Embryonic facial prominence (tissue), 1 donor: ENCODE results near the gene CSDE1.
A peak's percentile ranks its signal among the peaks of the same experiment; 100 is the strongest.

ENCODE experiments used
- DNase-seq: peaks from one replicate; pipeline ENCODE4 v3.0.0-alpha.2; 2016; ENCODE audit errors: extremely low spot score

Gene CSDE1

DNA sequence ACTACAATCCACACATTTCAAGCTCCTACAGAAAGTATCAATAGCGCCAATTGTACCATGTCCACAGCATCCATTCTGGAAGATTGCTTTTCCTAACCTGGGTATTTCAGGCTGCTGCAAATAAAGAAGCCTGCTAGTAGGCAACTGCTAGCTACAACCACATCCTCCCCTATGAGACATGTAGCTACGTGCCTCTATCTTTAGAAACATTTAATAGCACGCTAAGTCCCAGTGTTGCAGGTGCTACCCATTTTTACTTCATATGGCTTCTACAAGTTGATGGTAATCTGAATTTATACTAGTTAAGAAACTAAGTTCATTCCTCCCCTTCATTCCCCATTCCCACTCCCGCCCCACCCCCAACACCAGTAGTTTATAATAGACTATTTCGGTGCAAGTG is 55.0 kb downstream of the CSDE1 start:
- DNase-seq = no peak

DNA sequence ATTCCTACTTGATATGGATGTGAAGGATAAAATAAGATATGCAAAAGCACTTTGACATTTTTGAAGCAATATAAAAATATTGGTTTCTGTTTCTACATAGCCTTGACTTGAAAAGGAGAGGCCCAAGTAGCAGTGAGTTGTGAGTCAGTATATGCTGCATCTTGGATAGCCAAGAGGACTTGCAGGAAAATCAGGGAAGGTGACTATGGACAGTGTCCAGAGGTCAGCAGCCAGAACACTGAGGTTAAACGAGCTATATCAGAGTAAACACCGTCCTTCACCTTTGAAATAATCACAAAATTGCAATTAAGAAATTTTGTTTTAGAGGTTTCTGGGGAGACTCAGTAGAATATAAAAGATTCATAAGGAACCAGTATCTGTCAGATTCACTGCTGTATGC is 55.9 kb downstream of the CSDE1 start:
- no peak for DNase-seq

DNA sequence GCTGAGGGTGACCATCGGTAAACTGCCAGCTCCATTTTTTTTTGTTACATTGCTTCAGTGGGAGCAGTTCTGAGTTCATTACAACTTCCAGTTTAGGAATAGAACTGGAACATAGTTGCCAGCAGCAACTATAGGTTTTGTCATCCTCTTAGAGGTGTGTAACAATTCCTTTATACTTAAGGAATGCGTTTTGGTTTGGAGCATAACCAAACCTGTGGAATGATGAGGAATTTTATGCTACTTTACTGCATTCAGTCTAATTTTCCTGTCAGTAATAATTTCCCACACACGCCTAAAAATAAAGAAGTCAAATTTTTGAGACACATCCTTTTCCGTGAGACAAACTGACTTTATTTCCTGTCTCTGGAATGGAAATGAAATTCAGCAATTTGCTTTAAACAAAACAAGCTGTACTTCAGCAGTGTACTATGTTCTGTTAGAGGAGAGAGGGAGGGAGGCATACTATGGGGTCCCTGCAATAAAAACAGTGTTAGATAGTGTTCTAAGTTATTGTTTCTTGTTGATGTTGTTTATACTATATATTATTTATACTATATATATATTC is 57.7 kb downstream of the CSDE1 start:
- no peak for DNase-seq

DNA sequence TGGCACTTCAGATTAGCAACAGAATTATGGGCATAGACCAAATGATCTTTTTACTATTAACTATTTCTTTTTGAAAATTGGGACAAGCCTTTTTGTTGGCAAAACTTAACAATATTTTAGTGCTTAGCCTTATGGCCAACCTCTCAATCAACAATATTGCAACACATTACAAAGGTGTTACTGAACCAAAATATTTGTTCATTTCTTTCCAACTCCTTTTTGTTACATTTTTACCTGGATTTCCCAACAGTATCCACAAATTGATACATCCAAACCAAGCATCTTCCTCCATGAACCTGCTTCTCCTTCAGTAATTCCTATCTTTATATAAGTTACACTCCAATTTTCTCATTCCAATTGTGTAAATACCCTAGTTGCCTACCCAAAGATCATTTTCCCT is 61.0 kb downstream of the CSDE1 start:
- no peak for DNase-seq

DNA sequence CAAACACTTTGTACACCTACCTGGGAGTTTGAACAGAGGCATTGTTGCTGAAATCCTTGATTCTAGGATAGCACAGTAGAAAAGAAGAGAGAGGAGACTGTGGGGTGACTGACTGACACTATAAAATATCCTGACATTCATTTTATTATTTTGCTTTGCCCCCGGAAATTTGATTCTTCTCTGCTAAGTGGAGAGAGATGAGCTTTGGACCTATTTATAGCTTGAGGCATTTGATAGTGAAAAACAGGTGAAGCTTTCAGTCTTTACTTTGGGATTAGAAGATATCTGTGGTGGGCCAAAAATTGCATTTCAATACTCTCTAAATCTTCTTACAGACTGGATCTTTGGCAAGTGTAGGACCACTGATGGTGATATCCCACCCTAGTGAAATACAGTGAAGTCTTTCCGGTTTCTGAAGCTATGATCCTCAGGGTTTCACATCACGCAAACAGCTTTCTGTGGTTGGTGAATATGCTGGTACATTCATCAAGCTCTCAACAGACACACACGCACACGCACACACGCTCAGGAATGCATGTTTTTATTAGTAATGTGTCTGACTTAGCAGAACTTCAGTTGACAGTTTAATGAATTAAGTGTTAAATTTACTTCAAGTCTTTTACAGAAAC is 62.2 kb downstream of the CSDE1 start, which contains the start of gene AMPD1:
Gene AMPD1, minus strand, starts transcription at position 117 of the 629 bp plus-strand sequence. Its CDS starts 75 bp downstream, at position 42.
- no peak for DNase-seq

DNA sequence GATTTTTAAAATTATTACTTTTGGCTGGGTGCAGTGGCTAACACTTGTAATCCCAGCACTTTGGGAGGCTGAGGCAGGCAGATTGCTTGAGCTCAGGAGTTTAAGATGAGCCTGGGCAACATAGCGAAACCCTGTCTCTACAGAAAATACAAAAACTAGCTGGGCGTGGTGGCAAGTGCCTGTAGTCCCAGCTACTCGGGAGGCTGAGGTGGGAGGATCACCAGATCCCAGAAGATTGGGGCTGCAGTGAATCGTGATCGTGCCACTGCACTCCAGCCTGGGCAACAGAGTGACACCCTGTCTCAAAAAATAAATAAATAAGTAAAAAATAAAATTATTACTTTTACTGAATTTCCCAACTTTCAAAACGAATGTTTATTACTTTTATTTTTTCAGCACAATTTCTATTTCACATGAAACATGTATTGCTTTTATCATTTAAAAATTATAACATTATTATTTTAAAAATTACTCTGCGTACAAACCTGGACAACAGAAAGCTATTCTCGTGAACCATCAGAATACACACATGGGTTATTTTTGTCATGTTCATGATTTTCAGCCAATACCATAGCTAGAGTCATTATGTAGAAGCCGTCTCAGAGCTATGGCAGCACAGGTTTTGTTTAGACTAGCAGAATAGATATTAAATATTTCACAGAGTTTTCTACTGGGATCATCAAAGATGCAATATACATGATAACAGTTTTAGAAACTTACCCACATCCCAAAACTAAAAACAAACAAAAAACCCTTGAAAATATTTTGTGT is 63.1 kb downstream of the CSDE1 start:
- DNase-seq = no peak

DNA sequence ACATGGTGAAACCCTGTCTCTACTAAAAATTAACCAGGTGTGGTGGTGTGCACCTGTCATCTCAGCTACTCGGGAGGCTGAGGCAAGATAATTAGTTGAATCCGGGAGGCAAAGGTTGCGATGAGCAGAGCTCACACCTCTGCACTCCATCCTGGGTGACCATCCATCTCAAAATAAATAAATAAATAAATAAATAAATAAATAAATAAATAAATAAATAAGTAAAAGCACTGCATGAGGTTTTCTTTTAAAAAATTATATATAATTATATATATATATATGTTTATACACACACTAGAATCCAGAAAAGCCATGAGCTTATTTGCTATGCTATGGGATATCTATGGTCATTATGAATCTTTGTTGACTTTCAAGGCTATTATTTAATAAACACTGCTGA is 64.8 kb downstream of the CSDE1 start:
- no peak for DNase-seq

DNA sequence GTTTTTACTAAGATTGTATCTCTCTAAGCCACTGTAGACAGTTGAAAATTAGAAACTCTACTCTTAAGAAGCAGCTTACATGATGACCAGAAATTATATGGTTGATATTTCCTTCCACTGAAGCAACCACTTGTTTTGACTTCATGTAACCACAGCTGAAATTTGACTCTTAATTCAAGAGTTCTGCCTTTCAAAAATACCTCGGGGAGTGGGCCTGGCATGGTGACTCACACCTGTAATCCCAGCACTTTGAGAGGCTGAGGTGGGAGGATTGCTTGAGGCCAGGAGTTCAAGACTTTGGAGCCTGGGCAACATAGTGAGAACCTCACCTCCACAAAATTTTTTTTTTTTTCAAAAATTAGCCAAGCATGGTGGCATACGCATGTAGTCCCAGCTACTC is 66.7 kb downstream of the CSDE1 start:
- DNase-seq = no peak

DNA sequence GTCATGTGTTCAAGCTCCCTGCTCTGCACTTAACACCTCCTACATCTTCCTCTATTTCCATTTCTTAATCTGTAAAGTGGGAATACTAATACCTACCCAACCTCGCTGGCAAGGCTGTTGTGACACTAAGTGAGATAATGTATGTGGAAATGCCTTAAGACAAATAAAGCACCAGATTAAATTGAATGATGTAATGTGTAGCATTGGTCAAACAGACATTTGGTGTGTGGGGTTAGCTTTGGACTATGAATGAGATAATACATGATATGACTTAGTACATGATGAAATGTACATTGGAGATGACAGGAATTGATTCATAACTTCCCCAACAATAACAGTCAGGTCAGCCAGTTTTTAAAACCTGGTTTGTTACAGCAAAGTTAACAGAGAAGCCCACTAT is 67.6 kb downstream of the CSDE1 start:
- DNase-seq = no peak

DNA sequence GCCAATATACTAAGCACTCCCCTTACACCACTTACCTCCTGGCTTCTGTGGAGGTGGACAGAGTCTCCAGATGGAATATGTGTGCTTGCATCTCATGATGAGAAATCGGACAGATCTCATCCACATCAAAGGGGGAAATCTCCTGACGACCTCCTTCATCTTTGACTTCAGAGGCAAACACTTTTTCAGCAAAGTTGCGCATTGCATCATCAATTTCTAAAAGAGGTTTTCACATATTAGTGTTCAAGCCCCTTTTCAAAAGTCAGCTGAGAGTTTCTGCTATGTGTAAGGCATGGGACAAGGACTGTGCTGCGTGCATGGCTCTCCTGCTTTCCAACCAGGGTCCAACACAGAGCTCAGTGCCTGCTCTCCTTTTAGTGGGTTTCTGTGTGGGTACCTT is 69.3 kb downstream of the CSDE1 start:
- no peak for DNase-seq

DNA sequence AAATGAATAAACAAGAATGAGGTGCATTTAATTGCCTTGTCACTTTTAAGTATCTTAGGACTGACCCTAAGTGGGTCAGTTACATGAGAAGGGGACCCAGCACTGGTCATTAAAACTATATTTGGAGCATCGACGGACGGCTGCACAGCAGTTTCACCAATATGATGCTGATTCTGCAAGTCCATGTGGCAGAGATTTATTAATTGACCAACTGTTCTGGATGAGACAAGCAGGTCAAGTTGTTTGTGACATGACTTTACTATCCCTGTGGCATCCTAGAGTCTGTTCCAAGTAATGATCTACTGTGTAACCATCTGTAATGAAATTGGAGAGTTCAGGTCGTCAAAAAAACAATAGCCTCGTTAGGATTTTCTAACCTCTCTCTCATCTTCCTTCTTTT is 71.9 kb downstream of the CSDE1 start:
- DNase-seq = no peak

DNA sequence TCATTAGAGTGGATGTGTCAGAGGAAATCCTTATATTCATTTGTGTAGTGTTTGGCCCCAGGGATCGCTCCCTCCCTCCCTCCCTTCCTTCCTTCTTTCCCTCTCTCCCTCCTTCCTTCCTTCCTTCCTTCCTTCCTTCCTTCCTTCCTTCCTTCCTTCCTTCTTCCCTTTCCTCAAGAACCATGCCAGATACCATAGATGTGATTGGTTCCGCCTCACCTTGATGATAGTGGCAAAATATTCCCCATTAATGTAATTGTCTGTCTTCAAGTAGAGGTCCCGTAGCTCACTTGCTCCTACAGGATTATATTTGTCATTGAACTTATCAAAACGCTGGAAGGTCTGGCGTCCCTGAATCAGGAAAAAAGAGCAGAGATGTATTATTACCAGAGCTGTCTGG is 80.1 kb downstream of the CSDE1 start:
- DNase-seq = no peak

DNA sequence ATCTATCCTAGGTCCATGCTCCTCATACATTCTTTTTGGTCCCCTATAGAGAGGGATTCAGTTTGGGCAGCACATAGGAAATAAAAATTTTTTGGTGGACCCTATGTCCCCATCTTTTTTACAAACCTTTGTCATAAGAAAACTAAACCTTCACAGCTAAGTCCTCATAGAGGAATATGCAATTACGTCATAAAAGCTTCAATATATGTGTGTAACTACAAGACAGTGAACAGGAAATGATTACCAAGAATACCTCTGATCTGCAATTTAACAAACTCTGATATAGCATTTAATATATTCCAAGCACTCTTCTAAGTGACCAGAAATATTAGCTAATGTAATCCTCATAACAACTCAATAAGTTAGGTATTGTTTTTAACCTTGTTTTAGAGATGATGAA is 81.7 kb downstream of the CSDE1 start:
- no peak for DNase-seq

DNA sequence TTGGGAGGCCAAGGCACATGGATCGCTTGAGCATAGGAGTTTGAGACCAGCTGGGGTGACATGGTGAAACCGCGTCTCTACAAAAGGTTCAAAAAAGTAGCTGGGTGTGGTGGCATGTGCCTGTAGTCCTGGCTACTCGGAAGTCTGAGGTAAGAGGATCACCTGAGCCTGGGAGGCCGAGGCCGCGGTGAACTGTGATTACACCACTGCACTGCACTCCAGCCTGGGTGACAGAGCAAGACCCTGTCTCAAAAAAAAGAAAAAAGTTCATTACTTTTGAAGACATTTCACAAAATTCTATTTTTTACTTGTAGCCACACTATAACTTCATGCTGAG is 85.9 kb downstream of the CSDE1 start:
- DNase-seq = no peak

DNA sequence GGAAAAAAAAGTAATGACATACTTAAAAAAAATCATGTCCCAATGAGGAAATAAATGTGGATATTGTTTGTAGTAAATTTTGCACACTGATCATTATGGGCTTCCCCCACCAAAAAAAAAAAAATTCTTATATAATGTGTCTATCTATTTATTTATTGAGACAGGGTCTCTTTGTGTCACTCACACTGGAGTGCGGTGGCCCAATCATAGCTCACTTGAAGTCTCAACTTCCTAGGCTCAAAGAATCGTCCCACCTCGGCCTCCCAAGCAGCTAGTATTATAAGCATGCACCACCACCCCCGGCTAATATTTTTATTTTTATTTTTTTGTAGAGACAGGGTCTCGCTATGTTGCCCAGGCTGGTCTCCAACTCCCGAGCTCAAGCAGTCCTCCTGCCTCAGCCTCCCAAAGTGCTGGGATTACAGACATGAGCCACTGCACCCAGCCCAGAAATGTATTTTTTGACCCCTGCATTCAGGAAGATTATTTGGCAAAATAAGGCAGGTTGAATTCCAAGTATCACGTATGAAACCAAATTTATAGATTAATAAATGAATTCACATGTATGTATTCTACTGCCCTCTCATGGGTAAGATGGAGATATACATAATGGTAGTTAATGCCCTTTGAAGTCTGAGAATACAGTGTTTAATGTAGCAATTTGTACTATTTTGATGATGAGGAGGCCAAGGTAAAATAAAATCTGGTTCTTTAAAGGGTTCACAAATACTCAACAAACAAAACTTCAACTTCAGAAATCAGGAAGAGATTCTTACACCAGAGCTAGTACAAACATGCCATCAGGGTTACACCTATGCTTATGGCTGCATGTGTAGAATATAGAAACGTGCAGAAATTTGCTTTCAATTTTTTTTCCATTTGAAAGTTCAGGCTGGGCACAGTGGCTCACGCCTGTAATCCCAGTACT is 86.5 kb downstream of the CSDE1 start:
- DNase-seq = peak; percentile 30

DNA sequence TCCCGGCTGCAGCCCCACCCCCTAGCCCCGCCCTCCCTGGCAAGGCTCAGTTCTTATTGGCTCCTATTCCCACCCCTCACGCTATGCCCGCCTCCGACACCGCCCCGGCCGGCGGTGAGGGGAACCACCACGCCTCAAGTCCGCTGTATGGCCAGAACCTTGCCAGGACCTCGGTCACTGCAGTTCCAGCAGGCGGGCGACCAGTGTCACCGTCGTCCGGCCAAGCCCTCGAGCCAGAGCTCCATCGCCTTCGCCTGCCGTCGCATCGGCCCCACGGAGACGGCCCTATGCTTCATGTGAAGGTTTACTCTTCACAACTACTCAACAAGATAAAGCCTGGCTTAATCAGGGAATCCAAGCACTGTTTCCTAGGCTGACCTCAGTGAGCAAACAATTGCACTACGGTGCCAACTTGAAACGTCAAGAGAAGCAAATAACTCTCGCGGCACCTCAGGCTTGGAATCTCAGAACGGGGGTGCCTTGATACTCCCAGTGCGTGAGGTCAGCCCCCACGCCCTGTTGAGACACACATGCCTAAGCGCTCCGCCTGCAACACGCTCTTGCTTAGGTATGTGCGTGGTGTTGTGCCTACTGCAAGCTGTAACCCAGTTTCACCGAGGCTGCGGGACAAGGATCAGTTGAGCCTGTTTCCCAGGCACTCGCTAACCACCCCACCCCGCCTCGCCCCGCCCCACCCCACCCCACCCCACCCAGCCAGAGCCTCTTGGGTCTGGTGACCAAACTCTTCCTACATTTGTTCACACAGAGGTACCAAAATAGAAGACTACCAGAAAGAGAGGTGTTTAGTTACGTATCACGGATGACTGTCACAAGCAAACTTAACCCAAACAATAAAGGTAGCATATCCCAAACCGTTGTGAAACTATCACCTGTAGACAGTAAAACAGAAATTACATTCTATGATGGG is 87.4 kb downstream of the CSDE1 start:
- DNase-seq = peak; percentile 63

DNA sequence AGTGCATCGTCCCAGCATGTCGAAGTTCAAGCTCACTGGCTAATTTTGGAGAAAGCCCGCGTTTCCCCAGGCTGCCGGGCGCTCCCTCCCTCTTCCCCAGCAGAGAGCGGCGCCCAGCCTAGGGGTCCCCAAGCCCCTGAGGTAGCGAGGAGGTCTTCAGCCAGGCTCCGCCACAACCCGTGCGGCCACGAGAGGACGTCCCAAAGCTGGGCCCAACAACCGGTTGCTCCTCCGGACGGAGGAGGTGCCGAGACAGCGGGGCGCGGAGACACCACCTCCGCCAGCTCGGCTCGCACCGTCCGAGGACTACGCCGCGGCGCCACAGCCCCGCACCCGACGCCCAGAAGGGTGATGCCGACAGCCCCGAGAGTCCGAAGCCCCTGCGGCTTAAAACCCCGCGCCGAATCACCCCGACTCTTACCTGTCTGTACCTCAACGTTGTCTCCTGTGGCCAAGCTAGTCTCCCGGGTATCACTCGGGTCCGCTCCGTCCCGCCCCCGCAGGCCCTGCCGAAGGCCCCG is 88.2 kb downstream of the CSDE1 start, which contains the start of gene DENND2C:
Gene DENND2C, minus strand, starts transcription at position 488 of the 521 bp plus-strand sequence. CDS start 44,065 bp downstream, outside the sequence.
- DNase-seq = no peak

DNA sequence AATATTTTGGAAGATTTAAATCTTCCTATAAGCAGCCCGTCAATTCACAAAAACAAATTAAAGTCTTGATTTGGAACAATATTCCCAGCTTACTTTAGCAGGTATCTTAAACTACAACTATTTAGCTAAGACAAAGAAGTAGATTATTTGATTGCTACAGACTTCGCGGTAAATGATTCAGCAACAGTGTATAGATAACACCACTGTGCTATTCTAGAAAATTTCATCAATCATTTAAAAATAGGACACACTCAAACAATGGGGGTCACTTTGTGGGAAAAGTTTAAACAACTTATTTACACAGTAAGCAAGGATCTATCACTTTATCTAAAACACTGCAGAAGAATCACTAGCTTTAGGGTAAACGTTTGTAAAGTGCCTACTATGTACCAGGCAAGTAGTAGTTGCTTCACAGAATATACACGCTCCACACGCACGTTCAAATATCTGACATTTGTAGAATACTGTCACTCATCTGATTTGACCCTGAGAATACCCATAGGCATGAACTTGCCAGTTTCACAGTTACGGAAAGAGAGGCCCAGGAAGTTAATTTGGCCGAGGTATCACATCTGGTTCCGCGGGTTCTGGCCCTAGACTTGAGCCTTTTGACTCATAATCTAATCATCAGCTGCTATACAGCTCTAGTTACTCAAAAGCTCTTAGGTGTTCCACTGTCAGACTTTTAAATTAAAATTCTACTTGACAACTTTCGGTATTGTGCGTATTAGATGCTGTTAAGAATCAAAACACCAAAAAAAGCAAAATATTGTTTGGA is 88.8 kb downstream of the CSDE1 start:
- DNase-seq = no peak

DNA sequence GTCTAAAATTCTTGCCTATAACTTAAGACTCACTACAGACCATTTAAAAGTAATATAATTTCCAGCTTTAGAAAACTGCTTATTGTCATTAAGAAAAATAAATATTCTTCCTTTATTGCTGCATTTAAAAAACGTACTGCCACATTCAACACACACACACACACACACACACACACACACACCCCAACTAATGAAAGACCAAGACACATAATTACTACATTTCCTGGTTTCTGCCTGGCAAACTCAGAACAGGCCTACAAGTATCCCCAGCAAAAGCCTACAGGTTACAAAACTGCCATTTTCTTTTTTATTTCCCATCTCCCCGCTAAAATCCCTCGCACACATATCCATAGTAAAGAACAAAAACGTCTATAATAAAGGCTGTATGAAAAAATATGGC is 89.4 kb downstream of the CSDE1 start:
- DNase-seq = no peak

DNA sequence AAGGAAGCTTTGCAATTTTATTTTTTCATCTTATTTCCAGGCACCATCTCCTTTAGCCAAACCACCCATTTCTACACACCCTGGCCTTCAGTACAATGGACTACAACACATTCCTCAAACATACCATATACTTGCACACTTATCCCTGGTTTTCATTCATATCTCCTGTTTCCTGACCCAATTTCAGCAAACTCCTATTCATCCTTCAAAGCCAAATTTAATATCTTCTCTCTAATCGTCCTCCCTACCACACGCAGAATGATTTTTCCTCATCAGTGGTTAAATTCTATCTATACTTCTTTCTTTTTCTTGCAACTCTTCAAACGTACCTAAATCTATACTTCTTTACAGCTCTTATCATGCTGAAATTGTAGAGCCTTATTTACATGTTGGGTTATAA is 90.8 kb downstream of the CSDE1 start:
- no peak for DNase-seq
